Fibroblast of skin of scalp (primary cell): ENCODE data around the gene AKAP7.
A peak's percentile ranks its signal among the peaks of the same experiment; 100 is the strongest.

Experiments used
- DNase-seq: peaks from one replicate; pipeline ENCODE4 v3.0.0-alpha.2; 2013

Gene AKAP7

GRCh38 chr6:131205481-131206244, 70.4 kb downstream of the AKAP7 start:
- DNase-seq: no peak

- DNase-seq: no peak
Observed at GRCh38 chr6:131206463-131207251, 71.4 kb downstream of the AKAP7 start.

DNA sequence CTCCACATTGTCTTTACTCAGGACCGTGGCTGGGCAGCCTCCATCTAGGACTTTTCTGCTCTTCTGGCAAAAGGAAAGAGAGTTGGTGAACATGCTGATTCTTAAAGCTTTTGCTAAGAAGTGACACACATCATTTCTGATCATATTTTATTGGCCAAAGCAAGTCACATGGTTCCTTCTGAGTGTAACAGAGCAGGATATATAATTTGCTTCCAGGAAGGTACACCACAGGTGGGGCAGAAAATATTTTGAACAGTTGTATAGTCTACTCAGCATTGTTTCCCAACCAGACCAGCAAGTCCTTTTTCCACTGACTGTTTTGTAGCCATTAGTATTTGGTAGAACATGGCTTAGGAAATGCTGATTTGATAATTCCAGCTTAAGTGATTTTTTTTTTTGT, 73.5 kb downstream of the AKAP7 start:
- no peak for DNase-seq

DNA sequence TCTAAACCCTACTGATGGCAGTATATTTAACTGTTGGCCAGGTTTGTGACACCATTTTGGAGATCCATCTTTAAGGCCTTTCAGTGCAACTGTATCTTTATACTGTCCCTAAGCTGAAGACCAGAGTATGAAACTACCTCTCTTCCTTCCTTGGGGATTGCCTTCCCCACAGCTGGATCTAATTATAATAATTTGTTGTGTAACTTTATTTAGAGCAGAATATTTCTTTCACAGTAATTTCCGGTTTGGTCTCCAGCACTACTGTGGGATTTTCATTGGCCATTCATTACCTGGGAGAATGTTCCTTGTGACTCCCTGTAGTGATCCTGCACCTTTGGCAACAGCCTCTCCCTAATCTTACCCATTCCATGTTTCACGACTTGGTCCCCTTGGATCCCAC, 75.2 kb downstream of the AKAP7 start:
- DNase-seq: peak; percentile 36

GRCh38 chr6:131212024-131212423, 76.8 kb downstream of the AKAP7 start:
- no peak for DNase-seq

GRCh38 chr6:131212913-131213312, 77.6 kb downstream of the AKAP7 start:
- DNase-seq: no peak

DNA sequence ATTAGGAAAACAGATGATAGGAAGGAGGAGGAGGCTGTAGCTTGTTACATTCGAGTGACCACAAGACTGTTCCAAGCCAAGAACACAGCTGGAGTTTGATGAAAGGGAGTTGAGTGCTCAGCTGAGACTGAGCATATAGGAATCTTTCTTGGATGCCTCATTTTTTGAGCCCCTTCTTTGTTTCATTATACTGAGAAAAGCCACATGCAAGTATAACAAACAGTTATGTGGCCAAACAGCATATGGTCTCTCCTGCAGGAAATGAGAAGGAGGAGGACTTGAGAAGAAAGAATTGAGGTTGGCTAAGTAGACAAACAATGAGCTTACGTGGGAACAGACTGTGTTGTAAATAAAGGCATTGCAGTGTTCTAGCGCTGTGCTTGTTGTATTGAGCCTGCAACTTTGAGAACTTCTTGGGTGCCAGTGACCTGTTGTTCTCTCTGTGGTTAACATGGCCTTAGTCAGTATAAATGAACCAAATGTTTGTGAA, 78.3 kb downstream of the AKAP7 start:
- DNase-seq: peak; percentile 62

DNA sequence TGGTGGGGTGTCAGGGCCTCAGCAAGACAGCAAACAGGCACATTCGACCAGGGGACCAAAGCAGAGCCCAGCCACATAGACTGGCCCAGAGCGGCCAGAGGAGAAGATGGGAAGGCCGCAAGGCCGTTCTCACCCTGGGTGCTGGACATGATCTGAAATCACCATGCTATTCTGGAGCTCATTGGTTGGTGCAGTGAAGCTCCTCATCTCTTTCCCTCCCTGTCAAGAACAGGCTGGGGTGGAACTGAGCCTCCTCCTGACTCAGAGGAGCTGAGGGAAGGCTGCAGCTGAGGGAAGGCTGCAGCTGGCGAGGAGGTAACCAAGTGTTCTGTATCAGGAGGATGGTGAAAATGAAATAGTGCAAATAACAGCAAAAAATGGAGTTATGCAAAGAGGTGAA, 80.0 kb downstream of the AKAP7 start:
- no peak for DNase-seq

DNA sequence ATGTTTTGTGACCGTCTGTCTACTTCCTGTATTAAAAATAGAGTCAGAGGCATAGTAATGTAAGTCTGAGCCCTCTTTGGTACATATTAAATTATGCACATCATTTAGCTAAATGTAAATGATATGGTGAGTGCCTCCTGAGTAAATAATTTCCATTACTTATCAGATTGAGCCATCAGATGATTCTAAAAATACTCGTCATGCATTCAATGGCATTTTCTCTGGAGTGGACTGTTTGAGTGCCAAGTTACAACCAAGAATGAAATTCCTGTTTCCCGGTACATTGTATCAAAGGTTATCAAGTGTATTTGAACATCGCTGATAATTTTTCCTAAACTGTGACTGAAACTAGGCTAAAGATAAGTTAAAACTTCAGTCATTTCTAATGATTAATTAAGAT, 81.0 kb downstream of the AKAP7 start:
- no peak for DNase-seq

DNA sequence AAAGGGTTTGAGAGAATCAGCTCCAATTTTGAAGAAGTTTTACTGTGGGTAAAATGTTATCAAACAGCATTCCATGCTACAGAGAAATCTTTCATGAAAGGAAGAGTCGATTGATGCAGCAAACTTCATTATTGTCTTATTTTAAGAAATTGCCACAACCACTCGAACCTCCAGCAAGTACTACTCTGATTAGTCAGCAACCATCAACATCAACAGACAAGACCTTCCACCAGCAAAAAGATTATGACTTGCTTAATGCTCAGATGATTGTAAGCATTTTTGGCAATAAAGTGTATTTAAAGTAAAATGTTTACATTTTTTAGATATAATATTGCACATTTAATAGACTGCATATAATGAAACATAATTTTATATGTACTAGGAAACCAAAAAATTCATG, 87.5 kb downstream of the AKAP7 start:
- DNase-seq: no peak

GRCh38 chr6:131223416-131223815, 88.1 kb downstream of the AKAP7 start:
- no peak for DNase-seq

GRCh38 chr6:131225127-131225526, 89.9 kb downstream of the AKAP7 start:
- peak; percentile 62 for DNase-seq

GRCh38 chr6:131225959-131226358, 90.7 kb downstream of the AKAP7 start:
- DNase-seq: no peak

DNA sequence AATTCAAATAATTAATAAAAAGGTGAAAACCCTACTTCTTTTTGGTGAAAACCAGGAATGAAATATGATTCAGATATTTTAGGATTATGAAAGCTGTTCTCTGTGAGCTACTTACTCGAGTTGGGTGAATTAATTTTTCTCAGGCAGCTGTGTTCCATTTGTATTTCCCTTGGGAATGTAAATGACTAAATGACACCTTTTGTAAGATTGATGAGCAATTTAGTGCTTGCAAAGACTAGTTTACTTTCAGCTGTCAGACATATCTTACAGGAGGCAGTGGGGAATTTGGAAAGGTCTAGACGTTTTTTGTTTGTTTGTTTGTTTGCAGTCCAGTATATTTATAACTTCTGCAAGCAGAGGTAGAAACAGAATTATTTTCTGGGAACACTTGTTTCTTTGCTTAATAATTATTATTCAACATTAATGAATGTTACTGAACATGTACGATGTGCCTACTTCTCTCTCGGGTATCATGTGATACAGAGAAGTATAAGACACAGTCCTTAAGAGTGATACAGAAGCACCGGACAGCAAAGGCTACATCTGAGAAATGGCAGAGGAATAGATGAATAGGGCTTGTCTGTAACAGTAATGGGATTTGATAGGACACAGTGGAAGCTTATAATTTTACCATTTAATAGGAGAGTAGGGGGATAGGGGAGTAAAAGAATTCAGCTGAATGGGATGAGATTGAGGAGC, 91.3 kb downstream of the AKAP7 start:
- DNase-seq: no peak

GRCh38 chr6:131227158-131227543, 91.9 kb downstream of the AKAP7 start:
- DNase-seq: no peak

DNA sequence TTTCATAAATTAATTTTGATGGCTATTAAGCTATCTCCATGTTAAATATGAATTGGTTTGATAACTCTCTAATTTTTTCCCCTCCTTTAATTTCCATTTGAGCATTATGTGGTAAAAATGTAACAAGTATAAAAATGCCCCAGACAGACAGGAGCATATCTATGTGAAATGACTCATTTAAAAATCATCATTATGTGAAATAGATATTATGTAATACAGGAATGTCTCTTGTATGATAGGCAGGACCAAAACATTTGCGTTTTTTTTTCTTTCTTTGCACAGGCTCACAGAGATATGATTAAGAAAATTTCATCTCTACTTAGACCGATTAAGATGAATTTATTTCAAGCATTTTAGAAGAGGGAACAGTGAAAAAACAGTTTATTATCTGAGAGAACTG, 95.8 kb downstream of the AKAP7 start:
- DNase-seq: peak; percentile 18

DNA sequence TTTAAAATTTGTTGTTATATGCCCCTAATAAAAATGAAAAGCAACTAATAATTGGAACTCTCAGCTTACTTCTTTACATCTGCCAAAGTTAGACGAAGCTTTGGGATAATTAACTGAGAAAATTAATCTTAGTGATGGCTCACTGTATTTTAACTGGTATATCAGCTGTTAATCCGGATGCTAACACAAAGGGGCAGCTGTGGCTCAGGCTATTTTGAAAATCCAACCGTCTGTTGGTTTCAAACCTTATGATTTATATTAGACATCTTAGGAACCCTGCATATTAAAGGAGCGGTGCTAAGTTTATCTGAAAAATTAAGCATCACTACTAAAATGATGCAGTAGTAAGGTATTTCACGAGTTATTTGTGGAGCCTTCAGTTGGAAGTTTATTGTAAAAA, 96.6 kb downstream of the AKAP7 start:
- no peak for DNase-seq

DNA sequence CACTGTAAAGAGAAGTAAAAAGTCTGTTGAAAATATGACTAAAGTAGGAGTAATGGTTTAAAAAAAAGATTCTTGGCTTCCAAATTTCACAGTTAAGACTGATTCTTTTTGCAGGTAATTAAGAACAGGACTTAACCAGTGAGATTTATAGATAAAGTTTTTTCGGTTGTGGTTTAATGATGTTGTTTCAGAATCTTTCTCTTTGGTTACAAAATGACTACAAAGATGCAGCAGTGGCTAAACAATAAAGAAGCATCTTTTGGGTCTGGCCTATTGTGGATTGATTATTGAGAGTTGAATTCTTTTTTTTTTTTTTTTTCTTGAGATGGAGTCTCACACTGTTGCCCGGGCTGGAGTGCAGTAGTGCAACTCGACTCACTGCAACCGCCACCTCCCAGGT, 109.7 kb downstream of the AKAP7 start:
- no peak for DNase-seq

GRCh38 chr6:131250122-131250521, 114.9 kb downstream of the AKAP7 start:
- peak; percentile 44 for DNase-seq

- DNase-seq: no peak
Observed at GRCh38 chr6:131250936-131251335, 115.7 kb downstream of the AKAP7 start.

GRCh38 chr6:131251590-131252199, 116.4 kb downstream of the AKAP7 start:
- no peak for DNase-seq

DNA sequence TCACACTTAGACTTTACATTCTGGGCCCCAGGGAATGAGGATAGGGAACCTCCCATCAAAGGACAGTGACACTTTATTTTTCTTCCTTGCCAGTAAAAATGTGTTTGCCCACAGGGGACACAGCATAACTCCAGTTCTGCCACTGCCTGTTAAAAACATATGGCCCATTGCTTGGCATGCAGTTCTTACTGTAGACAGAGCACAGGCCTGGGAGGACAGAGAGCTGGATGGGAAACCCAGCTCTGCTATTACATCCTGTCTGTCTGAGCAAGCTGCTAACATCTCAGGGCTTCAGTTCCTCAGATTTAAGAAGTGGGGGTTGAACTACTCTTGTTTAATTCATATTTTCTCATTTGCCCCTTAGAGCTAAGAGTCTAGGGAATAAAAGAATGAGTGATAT, 120.2 kb downstream of the AKAP7 start:
- DNase-seq: peak; percentile 7

DNA sequence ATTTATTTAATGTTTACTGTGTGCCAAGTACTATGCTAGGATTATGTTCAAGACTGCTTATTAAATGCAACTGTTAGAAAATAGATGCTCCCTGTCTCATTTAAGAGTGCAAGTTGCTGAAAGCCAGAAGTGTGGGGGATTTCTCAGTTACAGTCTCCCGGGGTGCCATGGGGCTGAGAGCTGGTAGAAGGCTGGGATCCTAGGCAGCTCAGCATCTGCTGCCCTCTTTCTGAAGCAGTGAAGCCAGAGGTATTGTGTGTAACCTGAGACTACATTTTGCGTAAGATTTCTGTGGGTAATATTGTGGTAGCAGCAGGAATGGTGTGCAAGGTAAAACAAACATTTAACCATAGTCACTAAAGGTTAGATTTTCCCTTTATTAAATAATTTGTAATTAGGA, 120.6 kb downstream of the AKAP7 start:
- no peak for DNase-seq
